Fibroblast of lung (primary cell): Measurements from ENCODE around the gene SMC5. TPM values are rescaled to one million over a fixed set of nuclear protein-coding genes. Genes with fewer than 3 reads are reported as not detected.

Source experiments
- DNase-seq, 2 donors: peaks; one replicate each; pipeline versions ENCODE4 v3.0.0 to v3.0.0-alpha.2; 2010; ENCODE audit warnings: low read depth in 2 of 2
- H2AFZ ChIP-seq: 2 replicates; pipeline ENCODE4 v1.5.1; 2012; ENCODE audit warnings: low read length, control low read depth, inconsistent platforms
- H3K27ac ChIP-seq: 2 replicates; pipeline ENCODE4 v1.5.1; 2011; ENCODE audit warnings: low read length, control low read depth; ENCODE audit not compliant: insufficient read depth
- H3K27me3 ChIP-seq: 2 replicates; pipeline ENCODE4 v1.5.1; 2011; ENCODE audit warnings: mild to moderate bottlenecking, low read length; ENCODE audit not compliant: control insufficient read depth, insufficient read depth
- H3K36me3 ChIP-seq: 2 replicates; pipeline ENCODE4 v1.5.1; 2011; ENCODE audit warnings: low read length; ENCODE audit not compliant: control insufficient read depth, insufficient read depth
- H3K4me1 ChIP-seq: 2 replicates; pipeline ENCODE4 v1.5.1; 2011; ENCODE audit warnings: low read length; ENCODE audit not compliant: control insufficient read depth, insufficient read depth; ENCODE audit errors: extremely low read depth
- H3K4me2 ChIP-seq: 2 replicates; pipeline ENCODE4 v1.5.1; 2011; ENCODE audit warnings: low read length, control low read depth; ENCODE audit not compliant: insufficient read depth; ENCODE audit errors: extremely low read depth
- H3K4me3 ChIP-seq, 4 experiments: fragments of 200-600 bp in 1 of 4; sonication (generic) in 1 of 4; replicated peaks in 1 of 4; 2 replicates each; pipeline ENCODE4 v1.5.1; 2011 to 2016; ENCODE audit warnings: low read length in 4 of 4, low read depth in 3 of 4, mild to moderate bottlenecking in 3 of 4, control low read depth in 2 of 4, inconsistent platforms in 1 of 4, mixed read lengths in 1 of 4; ENCODE audit not compliant: insufficient read depth in 1 of 4; ENCODE audit errors: control extremely low read depth in 1 of 4
- H3K79me2 ChIP-seq: 2 replicates; pipeline ENCODE4 v1.5.1; 2012; ENCODE audit warnings: mild to moderate bottlenecking, low read length, inconsistent platforms; ENCODE audit not compliant: control insufficient read depth, insufficient read depth
- H3K9ac ChIP-seq: 2 replicates; pipeline ENCODE4 v1.5.1; 2011; ENCODE audit warnings: mild to moderate bottlenecking, low read length, control low read depth; ENCODE audit not compliant: insufficient read depth
- H3K9me3 ChIP-seq: 2 replicates; pipeline ENCODE4 v1.5.1; 2012; ENCODE audit warnings: low read depth, low read length; ENCODE audit not compliant: control insufficient read depth, insufficient read depth
- H4K20me1 ChIP-seq: 2 replicates; pipeline ENCODE4 v1.5.1; 2011; ENCODE audit warnings: low read length; ENCODE audit not compliant: control insufficient read depth, insufficient read depth; ENCODE audit errors: extremely low read depth
- EZH2 ChIP-seq: IDR thresholded peaks from 2 replicates; pipeline ENCODE4 v1.5.1; 2012; ENCODE audit warnings: low read length, control low read depth, mild to moderate bottlenecking; ENCODE audit errors: missing control alignments
- polyA plus RNA-seq, 2 donors: library from polyadenylated mRNA; depleted of rRNA in 1 of 2; stranded (reverse) in 1 of 2; unstranded in 1 of 2; fragments of >200 nt; gene quantifications; 2 replicates each; pipeline ENCODE4 v1.2.1, GENCODE V29; 2011 to 2012; ENCODE audit warnings: missing spikeins in 1 of 2
- total RNA-seq: library from RNA; depleted of rRNA; stranded (reverse); fragments of >200 nt; gene quantifications from 2 replicates; pipeline ENCODE4 v1.2.1, GENCODE V29; 2014
- TF ChIP-seq, protein P1 (sequence below), 2 donors: IDR thresholded peaks in 1 of 2; conservative IDR thresholded peaks in 1 of 2; 1 replicate in 1 of 2; 2 replicates in 1 of 2; pipeline ENCODE4 v1.5.1; 2011 to 2012; ENCODE audit warnings: low read length in 2 of 2, control low read depth in 1 of 2, inconsistent platforms in 1 of 2, low read depth in 1 of 2, mild to moderate bottlenecking in 1 of 2

Gene SMC5
- total and polyA plus RNA-seq, 2 donors (not counting 1 experiment from before 2014, with no cell fraction given): 21.6 to 29.2 TPM

DNA sequence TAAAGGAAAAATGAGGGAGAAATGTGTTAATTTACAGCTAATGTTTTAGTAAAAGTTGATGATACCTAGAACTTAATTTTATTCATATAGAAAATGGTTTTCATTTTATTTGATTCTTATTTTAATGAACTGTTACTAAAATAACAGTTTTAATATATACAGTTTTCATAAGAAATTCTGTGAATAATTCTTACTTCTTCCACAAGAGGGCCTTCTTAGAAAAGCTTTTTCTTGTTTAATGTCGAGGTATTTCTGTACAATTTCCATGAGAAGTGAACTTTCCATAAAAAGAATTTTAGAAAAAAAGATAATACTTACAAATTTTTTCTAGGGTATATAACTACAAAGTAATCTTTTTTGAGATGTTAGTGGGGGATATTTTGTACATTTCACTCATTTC, 81.8 kb downstream of the SMC5 start:
- no peaks in the 10 kb centered on the region for H3K79me2 ChIP-seq
- no peaks in the 10 kb centered on the region for H3K27me3 ChIP-seq
- no peaks in the 10 kb centered on the region for H3K4me1 ChIP-seq
- TF ChIP-seq, protein P1, sequence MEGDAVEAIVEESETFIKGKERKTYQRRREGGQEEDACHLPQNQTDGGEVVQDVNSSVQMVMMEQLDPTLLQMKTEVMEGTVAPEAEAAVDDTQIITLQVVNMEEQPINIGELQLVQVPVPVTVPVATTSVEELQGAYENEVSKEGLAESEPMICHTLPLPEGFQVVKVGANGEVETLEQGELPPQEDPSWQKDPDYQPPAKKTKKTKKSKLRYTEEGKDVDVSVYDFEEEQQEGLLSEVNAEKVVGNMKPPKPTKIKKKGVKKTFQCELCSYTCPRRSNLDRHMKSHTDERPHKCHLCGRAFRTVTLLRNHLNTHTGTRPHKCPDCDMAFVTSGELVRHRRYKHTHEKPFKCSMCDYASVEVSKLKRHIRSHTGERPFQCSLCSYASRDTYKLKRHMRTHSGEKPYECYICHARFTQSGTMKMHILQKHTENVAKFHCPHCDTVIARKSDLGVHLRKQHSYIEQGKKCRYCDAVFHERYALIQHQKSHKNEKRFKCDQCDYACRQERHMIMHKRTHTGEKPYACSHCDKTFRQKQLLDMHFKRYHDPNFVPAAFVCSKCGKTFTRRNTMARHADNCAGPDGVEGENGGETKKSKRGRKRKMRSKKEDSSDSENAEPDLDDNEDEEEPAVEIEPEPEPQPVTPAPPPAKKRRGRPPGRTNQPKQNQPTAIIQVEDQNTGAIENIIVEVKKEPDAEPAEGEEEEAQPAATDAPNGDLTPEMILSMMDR (conservative IDR thresholded peaks at IDR 0.05 in 1 of 2, IDR thresholded peaks at IDR 0.05 in 1 of 2; ENCODE audit: low read depth in 1 of 2, low read length in 2 of 2): peak in 1 of 2 donors; percentile 24
- no peak for TF ChIP-seq EZH2
- H3K4me3 ChIP-seq: no peak overlapping the region
- no peak overlapping the region for H2AFZ ChIP-seq
- no peak overlapping the region for H3K27ac ChIP-seq
- H3K4me2 ChIP-seq: no peak overlapping the region
- no peaks in the 10 kb centered on the region for H4K20me1 ChIP-seq
- DNase-seq: peak; percentile 22 to 70
- H3K9ac ChIP-seq: no peak overlapping the region
- H3K9me3 ChIP-seq: no peaks in the 10 kb centered on the region
- H3K36me3 ChIP-seq: no peaks in the 10 kb centered on the region

DNA sequence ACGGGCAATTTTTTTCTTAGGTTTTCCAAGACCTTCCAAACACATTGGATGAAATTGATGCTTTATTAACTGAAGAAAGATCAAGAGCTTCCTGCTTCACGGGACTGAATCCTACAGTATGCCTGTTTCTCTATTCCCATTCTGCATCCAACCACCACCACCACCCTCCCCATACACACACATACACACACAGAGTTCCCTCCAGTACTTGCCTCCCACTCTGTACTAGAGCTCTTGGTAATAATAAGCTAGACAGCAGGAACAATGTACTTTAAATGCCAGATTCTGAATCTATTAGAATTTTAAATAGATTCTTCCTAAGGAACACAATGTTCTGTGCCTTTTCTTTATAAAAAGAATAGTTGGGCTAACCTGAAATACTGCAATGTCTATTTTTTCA, 88.3 kb downstream of the SMC5 start:
- no peak for DNase-seq
- H3K9ac ChIP-seq: no peak overlapping the region
- H3K27ac ChIP-seq: no peak overlapping the region
- H3K79me2 ChIP-seq: no peaks in the 10 kb centered on the region
- no peak overlapping the region for H3K4me3 ChIP-seq
- no peaks in the 10 kb centered on the region for H3K27me3 ChIP-seq
- TF ChIP-seq, protein P1 (conservative IDR thresholded peaks at IDR 0.05 in 1 of 2, IDR thresholded peaks at IDR 0.05 in 1 of 2; ENCODE audit: low read depth in 1 of 2, low read length in 2 of 2): no peak
- no peak for TF ChIP-seq EZH2
- H3K36me3 ChIP-seq: peaks cover 2% of the 10 kb centered on the region
- no peaks in the 10 kb centered on the region for H3K4me1 ChIP-seq
- H4K20me1 ChIP-seq: no peaks in the 10 kb centered on the region
- H3K4me2 ChIP-seq: no peak overlapping the region
- no peaks in the 10 kb centered on the region for H3K9me3 ChIP-seq
- no peak overlapping the region for H2AFZ ChIP-seq

GRCh38 chr9:70352356-70352755, 93.6 kb downstream of the SMC5 start:
- Histone ChIP-seq H4K20me1 (no peaks in the 10 kb centered on the region), H3K79me2 (no peaks in the 10 kb centered on the region), H3K36me3 (peaks cover 2% of the 10 kb centered on the region), H3K4me3 (no peak overlapping the region), H3K4me2 (no peak overlapping the region), H3K27ac (no peak overlapping the region), H2AFZ (no peak overlapping the region), H3K9ac (no peak overlapping the region), H3K27me3 (no peaks in the 10 kb centered on the region), H3K9me3 (no peaks in the 10 kb centered on the region), H3K4me1 (no peaks in the 10 kb centered on the region)
- DNase-seq: peak; percentile 68 to 82
- TF ChIP-seq EZH2: no peak
- TF ChIP-seq, protein P1 (conservative IDR thresholded peaks at IDR 0.05 in 1 of 2, IDR thresholded peaks at IDR 0.05 in 1 of 2; ENCODE audit: low read depth in 1 of 2, low read length in 2 of 2): no peak
